Bronchial epithelial cell (primary cell): ENCODE measurements around the gene CXCL16. TPM values are rescaled to one million over a fixed set of nuclear protein-coding genes. Genes with fewer than 3 reads are reported as not detected.

Experiments used
- DNase-seq: peaks from one replicate; pipeline ENCODE4 v3.0.0-alpha.2; 2010; ENCODE audit warnings: low read depth
- FAIRE-seq: peaks from 2 replicates; lab custom pipeline; 2011; peaks lifted over from hg19 to GRCh38; lab: Jason Lieb, UNC
- H3K27me3 ChIP-seq: 2 replicates; pipeline ENCODE4 v1.5.1; 2011; ENCODE audit warnings: low read length; ENCODE audit not compliant: control insufficient read depth, insufficient read depth
- H3K36me3 ChIP-seq: 2 replicates; pipeline ENCODE4 v1.5.1; 2011; ENCODE audit warnings: low read length; ENCODE audit not compliant: control insufficient read depth, insufficient read depth
- H3K4me3 ChIP-seq: 2 replicates; pipeline ENCODE4 v1.5.1; 2011; ENCODE audit warnings: mild to moderate bottlenecking, low read depth, low read length, control low read depth
- total RNA-seq: library from RNA; depleted of rRNA; stranded (reverse); fragments of >200 nt; gene quantifications from 2 replicates; pipeline ENCODE4 v1.2.1, GENCODE V29; 2014
- TF ChIP-seq, protein P1 (sequence below): IDR thresholded peaks from 2 replicates; pipeline ENCODE4 v1.5.1; 2011; ENCODE audit warnings: mild to moderate bottlenecking, moderate library complexity, low read length, control low read depth, inconsistent platforms; ENCODE audit not compliant: insufficient read depth, severe bottlenecking

CXCL16 gene
- total RNA-seq, 1 donor from 2014 or later = 9.2 TPM

DNA sequence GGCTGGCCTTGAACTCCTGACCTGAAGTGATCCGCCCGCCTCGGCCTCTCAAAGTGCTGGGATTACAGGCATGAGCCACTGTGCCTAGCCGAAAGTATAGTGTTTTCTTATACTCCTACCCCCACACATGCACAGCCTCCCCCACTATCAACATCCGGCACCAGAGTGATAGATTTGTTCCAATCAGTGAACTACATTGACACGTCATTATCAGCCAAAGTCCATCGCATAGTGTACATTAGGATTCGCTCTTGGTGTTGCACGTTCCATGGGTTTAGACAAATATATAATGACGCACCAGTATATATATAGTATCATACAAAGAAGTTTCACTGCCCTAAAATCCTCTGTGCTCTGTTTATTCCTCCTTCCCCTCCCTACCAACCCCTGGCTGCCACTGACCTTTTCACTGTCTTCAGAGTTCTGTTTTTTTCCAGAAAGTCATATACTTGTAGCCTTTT, 20.1 kb upstream of the CXCL16 start:
- no peak overlapping the region for H3K4me3 ChIP-seq
- peaks cover 2% of the 10 kb centered on the region for H3K27me3 ChIP-seq
- H3K36me3 ChIP-seq = no peaks in the 10 kb centered on the region
- FAIRE-seq = no peak
- no peak for DNase-seq
- TF ChIP-seq, protein P1, sequence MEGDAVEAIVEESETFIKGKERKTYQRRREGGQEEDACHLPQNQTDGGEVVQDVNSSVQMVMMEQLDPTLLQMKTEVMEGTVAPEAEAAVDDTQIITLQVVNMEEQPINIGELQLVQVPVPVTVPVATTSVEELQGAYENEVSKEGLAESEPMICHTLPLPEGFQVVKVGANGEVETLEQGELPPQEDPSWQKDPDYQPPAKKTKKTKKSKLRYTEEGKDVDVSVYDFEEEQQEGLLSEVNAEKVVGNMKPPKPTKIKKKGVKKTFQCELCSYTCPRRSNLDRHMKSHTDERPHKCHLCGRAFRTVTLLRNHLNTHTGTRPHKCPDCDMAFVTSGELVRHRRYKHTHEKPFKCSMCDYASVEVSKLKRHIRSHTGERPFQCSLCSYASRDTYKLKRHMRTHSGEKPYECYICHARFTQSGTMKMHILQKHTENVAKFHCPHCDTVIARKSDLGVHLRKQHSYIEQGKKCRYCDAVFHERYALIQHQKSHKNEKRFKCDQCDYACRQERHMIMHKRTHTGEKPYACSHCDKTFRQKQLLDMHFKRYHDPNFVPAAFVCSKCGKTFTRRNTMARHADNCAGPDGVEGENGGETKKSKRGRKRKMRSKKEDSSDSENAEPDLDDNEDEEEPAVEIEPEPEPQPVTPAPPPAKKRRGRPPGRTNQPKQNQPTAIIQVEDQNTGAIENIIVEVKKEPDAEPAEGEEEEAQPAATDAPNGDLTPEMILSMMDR = no peak

DNA sequence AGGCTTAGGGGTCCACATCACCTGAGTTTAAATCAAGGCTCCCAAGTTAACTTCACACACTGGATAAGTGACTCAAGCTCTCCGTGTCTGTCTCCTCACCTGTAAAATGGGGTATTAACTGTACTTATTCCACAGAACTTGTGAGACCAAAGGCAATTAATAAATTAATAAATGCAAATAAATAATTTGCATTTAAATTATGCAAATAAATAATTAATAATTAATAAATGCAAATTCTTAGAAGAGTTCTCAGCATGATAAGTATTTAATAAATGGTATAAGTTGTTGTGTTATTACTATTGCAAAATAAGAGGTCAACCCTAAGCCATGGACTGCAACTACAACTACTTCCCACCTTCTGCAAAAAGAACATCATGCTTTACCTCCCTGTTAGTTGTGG, 13.7 kb upstream of the CXCL16 start:
- Histone ChIP-seq H3K27me3 (peaks cover 4% of the 10 kb centered on the region), H3K4me3 (no peak overlapping the region), H3K36me3 (no peaks in the 10 kb centered on the region)
- TF ChIP-seq, protein P1 = no peak
- no peak for DNase-seq
- no peak for FAIRE-seq

DNA sequence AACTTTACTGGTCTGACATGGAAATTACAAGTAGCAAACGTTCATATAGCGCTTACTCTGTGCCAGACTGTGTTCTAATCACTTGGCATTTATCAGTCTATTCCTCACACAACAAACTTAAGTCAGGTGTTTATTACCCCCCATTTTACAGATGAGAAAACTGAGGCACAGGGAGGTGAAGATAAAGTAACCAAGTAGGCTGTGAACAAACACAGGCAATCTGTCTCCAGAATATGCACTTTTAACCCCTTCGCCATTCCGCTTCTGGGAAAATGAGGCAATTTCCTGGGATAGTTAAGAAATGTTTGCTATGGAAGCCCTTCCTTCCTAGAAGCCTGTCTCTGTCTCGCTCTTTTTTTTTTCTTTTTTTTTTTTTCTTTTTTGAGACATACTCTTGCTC, 12.2 kb upstream of the CXCL16 start:
- H3K36me3 ChIP-seq = no peaks in the 10 kb centered on the region
- TF ChIP-seq, protein P1 = no peak
- peaks cover 4% of the 10 kb centered on the region for H3K27me3 ChIP-seq

DNA sequence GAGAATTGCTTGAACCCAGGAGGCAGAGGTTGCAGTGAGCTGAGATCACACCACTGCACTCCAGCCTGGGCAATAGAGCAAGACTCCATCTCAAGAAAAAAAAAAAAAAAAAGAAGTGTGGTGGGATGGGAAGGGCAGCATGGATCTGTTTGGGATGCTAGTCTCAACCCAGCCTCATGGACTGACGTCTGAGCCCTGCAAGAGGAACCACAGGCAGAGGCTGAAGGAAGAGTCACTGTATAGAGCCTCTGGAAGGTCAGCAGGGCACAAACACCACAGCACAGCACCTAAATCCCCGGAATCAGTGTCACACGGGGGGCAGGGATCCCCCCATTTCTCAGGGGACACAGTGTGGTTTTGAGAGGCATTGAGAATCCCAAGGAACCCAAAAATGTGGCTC, 10.9 kb upstream of the CXCL16 start:
- no peak overlapping the region for H3K4me3 ChIP-seq
- TF ChIP-seq, protein P1 = no peak
- DNase-seq (no peak), FAIRE-seq (no peak)
- no peaks in the 10 kb centered on the region for H3K36me3 ChIP-seq
- H3K27me3 ChIP-seq = peaks cover 6% of the 10 kb centered on the region

More for the DNA sequence above, 12.2 kb upstream of the CXCL16 start:
- no peak overlapping the region for H3K4me3 ChIP-seq
- FAIRE-seq (no peak), DNase-seq (no peak)

DNA sequence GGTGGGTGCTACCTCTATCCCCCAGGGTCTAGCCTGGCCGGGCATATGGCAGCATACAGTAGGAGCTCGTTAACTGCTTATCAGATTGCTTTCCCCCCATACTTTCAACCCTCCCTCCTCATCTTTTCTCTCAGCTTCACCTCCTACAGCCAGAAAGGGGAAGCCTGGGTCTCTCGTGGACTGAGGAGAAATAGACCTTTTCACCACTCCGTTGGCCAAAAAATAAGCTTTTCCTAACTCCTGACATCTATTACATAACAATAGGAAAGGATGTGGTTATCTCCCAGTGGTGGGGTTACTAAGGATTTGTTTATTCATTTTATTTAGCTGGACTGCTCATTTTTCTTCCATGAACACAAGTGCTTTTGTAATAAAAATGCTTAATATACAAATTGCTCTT, 9.0 kb upstream of the CXCL16 start:
- H3K27me3 ChIP-seq = peaks cover 9% of the 10 kb centered on the region
- DNase-seq (no peak), FAIRE-seq (no peak)
- no peak overlapping the region for H3K4me3 ChIP-seq
- TF ChIP-seq, protein P1 = no peak
- H3K36me3 ChIP-seq = no peaks in the 10 kb centered on the region

DNA sequence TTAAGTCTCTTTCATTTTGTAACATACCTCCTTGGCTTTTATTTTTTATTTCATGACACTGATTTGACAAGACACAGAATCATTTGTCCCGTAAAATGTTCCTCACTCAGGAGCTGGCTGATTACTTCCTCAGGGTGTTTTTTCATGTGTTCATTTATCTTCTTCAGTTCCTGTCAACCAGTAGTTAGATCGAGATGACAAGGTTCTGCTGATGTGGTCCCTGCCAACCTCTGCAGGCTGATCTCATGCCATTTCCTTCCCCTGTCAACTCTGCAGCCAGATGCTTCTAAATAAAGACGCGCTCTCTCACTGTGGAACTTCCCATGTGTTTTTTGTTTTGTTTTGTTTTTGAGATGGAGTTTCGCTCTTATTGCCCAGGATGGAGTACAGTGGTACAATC, 8.1 kb upstream of the CXCL16 start:
- peaks cover 9% of the 10 kb centered on the region for H3K27me3 ChIP-seq
- DNase-seq (no peak), FAIRE-seq (no peak)
- no peak overlapping the region for H3K4me3 ChIP-seq
- TF ChIP-seq, protein P1 = no peak
- no peaks in the 10 kb centered on the region for H3K36me3 ChIP-seq
